Measurements from ENCODE around the gene RAB39B. TPM values are rescaled to one million over a fixed set of nuclear protein-coding genes. Genes with fewer than 3 reads are reported as not detected.

The RAB39B gene
- total RNA-seq, 1 donor from 2014 or later: 0.51 TPM

DNA sequence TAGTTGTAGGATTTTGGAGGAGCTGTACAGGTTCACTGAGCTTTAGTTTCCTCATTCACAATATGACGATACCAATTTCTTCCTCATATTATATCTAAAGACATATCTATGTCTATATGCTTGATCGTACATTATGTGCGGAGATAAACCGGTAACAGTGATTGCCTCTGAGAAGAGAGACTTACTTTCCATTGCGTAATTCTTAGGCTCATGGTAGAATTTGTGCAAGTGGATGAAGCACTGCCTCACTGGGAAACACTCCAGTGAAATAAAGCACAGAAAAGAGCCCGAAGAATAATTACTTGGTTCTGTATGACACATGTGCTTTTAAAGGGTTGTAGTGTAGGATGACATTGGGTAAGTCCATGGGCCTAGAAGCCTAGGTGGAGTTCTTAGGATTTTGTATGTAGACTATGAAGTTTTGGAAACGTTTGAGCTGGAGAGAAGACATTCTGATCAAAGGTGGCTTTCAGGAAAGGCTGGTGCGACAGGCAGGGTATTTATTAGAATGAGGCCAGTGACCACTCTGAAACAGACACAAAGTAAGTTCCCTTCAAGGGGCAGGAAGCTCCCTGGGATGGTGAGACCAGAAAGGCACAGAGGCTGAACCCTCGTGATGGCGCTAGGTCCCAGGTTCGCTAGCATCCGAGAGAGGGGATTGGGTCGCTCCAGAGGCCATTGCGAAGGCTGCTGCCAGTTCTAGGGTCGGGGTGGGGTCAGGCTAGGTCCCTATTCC, 48.7 kb downstream of the RAB39B start:
- no peak for DNase-seq

DNA sequence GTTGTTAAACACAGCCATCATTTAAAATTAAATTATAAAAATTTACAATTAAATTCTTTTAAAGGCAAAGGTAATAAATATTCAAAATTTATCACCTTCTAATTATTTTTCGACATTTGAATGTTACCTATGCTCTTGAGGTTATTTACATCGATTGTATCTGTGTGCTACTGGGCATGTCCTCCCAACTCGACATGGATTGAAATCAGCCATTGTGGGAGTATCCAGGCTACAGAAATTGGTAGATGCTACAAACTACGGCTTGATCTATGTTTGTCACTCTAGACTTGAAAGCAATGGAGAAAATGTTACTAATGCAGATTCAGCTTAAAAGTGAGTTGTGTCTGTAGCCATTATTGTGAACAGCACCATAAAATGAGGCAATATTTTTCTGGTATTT, 50.6 kb downstream of the RAB39B start:
- no peak for DNase-seq

DNA sequence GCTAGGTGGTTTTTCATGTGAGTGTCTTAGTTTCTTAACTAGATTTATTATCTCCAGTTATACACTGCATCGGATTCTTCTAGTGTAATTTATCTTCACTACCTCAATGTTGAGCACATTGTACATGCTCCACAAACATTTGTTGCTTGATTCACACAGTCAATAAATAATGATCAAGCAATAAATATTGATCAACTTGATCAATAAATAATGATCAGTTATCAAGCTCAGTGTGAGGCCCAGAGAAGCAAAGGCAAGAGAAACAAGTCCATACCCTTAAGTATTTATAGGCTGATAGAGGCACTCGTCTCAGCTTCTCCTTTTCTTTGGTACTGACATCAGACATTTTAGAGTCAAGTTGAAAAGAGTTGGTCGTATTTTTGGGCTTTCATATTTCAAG, 53.1 kb downstream of the RAB39B start:
- DNase-seq: no peak

Small RNA genes within 50 kb of the gene (small RNA-seq; reads per million reads assigned to genes)
- not detected for gene AC234781.4 (ENCODE audit: low replicate concordance)

Other genes with a start within 250 kb of the RAB39B start
- 7.3 TPM for gene F8, start 241.8 kb downstream of the RAB39B start, total RNA-seq
- 59.4 TPM for gene FUNDC2, start 237.6 kb downstream of the RAB39B start, total RNA-seq
- 13.0 TPM for gene CMC4, start 193.4 kb downstream of the RAB39B start, total RNA-seq
- 1.7 TPM for gene MTCP1, start 193.4 kb downstream of the RAB39B start, total RNA-seq
- 18.2 TPM for gene BRCC3, start 193.0 kb downstream of the RAB39B start, total RNA-seq
- gene VBP1, start 48.0 kb downstream of the RAB39B start, total RNA-seq: 72.4 TPM
- 7.6 TPM for gene CLIC2, start 70.1 kb upstream of the RAB39B start, total RNA-seq
- not detected for gene F8A2, start 117.6 kb upstream of the RAB39B start, total RNA-seq
- gene F8A3, start 194.1 kb upstream of the RAB39B start, total RNA-seq: 1.9 TPM

Measured in tongue (tissue), 3 donors.